Endothelial cell of umbilical vein (primary cell): Measurements from ENCODE around the gene RNLS. TPM values are rescaled to one million over a fixed set of nuclear protein-coding genes. Genes with fewer than 3 reads are reported as not detected.
A peak's percentile ranks its signal among the peaks of the same experiment; 100 is the strongest.

Experiments
- BruUV-seq: library from RNA; stranded (reverse); fragments of 400-500 nt; replicated peaks from 2 replicates; lab custom pipeline; 2021; lab: Mats Ljungman, UMichigan
- CTCF ChIA-PET: fragments of 300-600, 350-600 bp; sonication (Branson Sonifier 250); formaldehyde crosslinking; loops from one replicate; lab custom pipeline; 2021; ENCODE audit warnings: antibody characterized with exemption, inconsistent platforms; lab: Charles Lee
- POLR2A ChIA-PET: fragments of 300-600, 350-600 bp; sonication (Branson Sonifier 250); formaldehyde crosslinking; loops from one replicate; lab custom pipeline; 2021; ENCODE audit warnings: antibody characterized with exemption, inconsistent platforms; lab: Charles Lee
- DNase-seq: peaks from one replicate; pipeline ENCODE4 v3.0.0-alpha.2; 2011; ENCODE audit warnings: low read depth, low spot score
- FAIRE-seq: peaks from 2 replicates; lab custom pipeline; 2011; peaks lifted over from hg19 to GRCh38; lab: Jason Lieb, UNC
- H2AFZ ChIP-seq: 2 replicates; pipeline ENCODE4 v1.6.0; 2012; ENCODE audit warnings: low read depth, low read length, control low read depth, inconsistent platforms
- H3K27ac ChIP-seq: 2 replicates; pipeline ENCODE4 v1.5.1; 2011; ENCODE audit warnings: low read depth, mild to moderate bottlenecking, control low read depth, low read length, moderate library complexity; ENCODE audit not compliant: insufficient read depth
- H3K27me3 ChIP-seq, 2 experiments: 2 replicates each; pipeline versions ENCODE4 v1.6.0 to v1.6.1; 2011; ENCODE audit warnings: low read length in 2 of 2, mixed read lengths in 1 of 2; ENCODE audit not compliant: control insufficient read depth in 2 of 2, insufficient read depth in 2 of 2
- H3K36me3 ChIP-seq, 2 experiments: 2 replicates in 1 of 2; 3 replicates in 1 of 2; pipeline ENCODE4 v1.5.1; 2011; ENCODE audit warnings: low read length in 2 of 2, mild to moderate bottlenecking in 1 of 2, moderate library complexity in 1 of 2; ENCODE audit not compliant: control insufficient read depth in 2 of 2, insufficient read depth in 2 of 2; ENCODE audit errors: extremely low read depth in 1 of 2
- H3K4me1 ChIP-seq: 3 replicates; pipeline ENCODE4 v1.5.1; 2011; ENCODE audit warnings: mild to moderate bottlenecking, low read length; ENCODE audit not compliant: control insufficient read depth, insufficient read depth; ENCODE audit errors: extremely low read depth
- H3K4me2 ChIP-seq: 2 replicates; pipeline ENCODE4 v1.6.1; 2011; ENCODE audit warnings: low read length, control low read depth, mixed read lengths; ENCODE audit not compliant: insufficient read depth
- H3K4me3 ChIP-seq, 3 experiments: fragments of 200-600 bp in 1 of 3; sonication (generic), shearing (Covaris generic) in 1 of 3; replicated peaks in 1 of 3; 2 replicates each; pipeline ENCODE4 v1.5.1; 2011 to 2016; ENCODE audit warnings: control low read depth in 3 of 3, low read length in 3 of 3, mild to moderate bottlenecking in 2 of 3, inconsistent platforms in 1 of 3, low read depth in 1 of 3, moderate library complexity in 1 of 3; ENCODE audit not compliant: insufficient read depth in 1 of 3
- H3K79me2 ChIP-seq: 2 replicates; pipeline ENCODE4 v1.6.0; 2012; ENCODE audit warnings: low read length, inconsistent platforms; ENCODE audit not compliant: control insufficient read depth, insufficient read depth
- H3K9ac ChIP-seq: replicated peaks from 2 replicates; pipeline ENCODE3; 2011; ENCODE audit warnings: low read length, control low read depth; ENCODE audit not compliant: insufficient read depth; ENCODE audit errors: extremely low read depth
- H3K9me1 ChIP-seq: replicated peaks from 3 replicates; pipeline ENCODE4 v1.6.0; 2011; ENCODE audit warnings: mild to moderate bottlenecking, low read length; ENCODE audit not compliant: control insufficient read depth, insufficient read depth; ENCODE audit errors: extremely low read depth
- H3K9me3 ChIP-seq: replicated peaks from 2 replicates; pipeline ENCODE4 v1.5.1; 2012; ENCODE audit warnings: low read length, inconsistent platforms; ENCODE audit not compliant: control insufficient read depth, insufficient read depth
- H4K20me1 ChIP-seq: replicated peaks from 2 replicates; pipeline ENCODE3; 2011; ENCODE audit warnings: mild to moderate bottlenecking, low read length; ENCODE audit not compliant: control insufficient read depth, insufficient read depth; ENCODE audit errors: extremely low read depth
- EZH2 ChIP-seq: IDR thresholded peaks from 2 replicates; pipeline ENCODE4 v1.6.1; 2012; ENCODE audit warnings: borderline replicate concordance, low read depth, mild to moderate bottlenecking, moderate library complexity, low read length, inconsistent platforms; ENCODE audit not compliant: severe bottlenecking
- FOS ChIP-seq: IDR thresholded peaks from 2 replicates; pipeline ENCODE4 v1.6.1; 2011; ENCODE audit warnings: mild to moderate bottlenecking, low read length, moderate library complexity, borderline replicate concordance; ENCODE audit not compliant: insufficient read depth
- GATA2 ChIP-seq: IDR thresholded peaks from 2 replicates; pipeline ENCODE4 v1.7.0; 2011; ENCODE audit warnings: low read depth, mild to moderate bottlenecking, moderate library complexity, mixed read lengths, low read length; ENCODE audit not compliant: insufficient read length, insufficient read depth
- JUN ChIP-seq: IDR thresholded peaks from 2 replicates; pipeline ENCODE4 v1.6.1; 2011; ENCODE audit warnings: borderline replicate concordance, low read depth; ENCODE audit not compliant: insufficient read length, insufficient read depth
- MYC ChIP-seq: IDR thresholded peaks from one replicate; pipeline ENCODE4 v1.6.1; 2011; ENCODE audit warnings: mild to moderate bottlenecking, low read depth, low read length
- POLR2A ChIP-seq: IDR thresholded peaks from 2 replicates; pipeline ENCODE4 v1.6.1; 2012; ENCODE audit warnings: low read depth, mild to moderate bottlenecking, control low read depth, low read length
- POLR2AphosphoS5 ChIP-seq: IDR thresholded peaks from 2 replicates; pipeline ENCODE4 v1.6.1; 2012; ENCODE audit warnings: low read depth, mild to moderate bottlenecking, control low read depth, low read length, moderate library complexity; ENCODE audit not compliant: insufficient read depth
- dilution Hi-C: fragments of 300-500 bp; cut with MboI; formaldehyde crosslinking; loops from one replicate; pipeline ENCODE4 v1.15.0; 2019; ENCODE audit warnings: low sequenced_read_pairs; ENCODE audit not compliant: extremely low pct_ligation_motif_present
- intact Hi-C: fragments of 100-400 bp; cut with micrococcal nuclease; formaldehyde crosslinking; loops from one replicate; pipeline ENCODE4 v1.10.0; 2022
- polyA plus RNA-seq, 4 experiments: library from polyadenylated mRNA; depleted of rRNA in 3 of 4; stranded (reverse) in 3 of 4; unstranded in 1 of 4; fragments of >200 nt; gene quantifications; 2 replicates each; pipeline versions ENCODE4 v1.2.1 to v1.2.3, GENCODE V29; 2011 to 2012; ENCODE audit warnings: missing spikeins in 1 of 4
- total RNA-seq: library from RNA; stranded (reverse); gene quantifications from 2 replicates; pipeline ENCODE4 v1.2.3, GENCODE V29; 2021
- TF ChIP-seq, protein P1 (sequence below): IDR thresholded peaks from 2 replicates; pipeline ENCODE4 v1.6.1; 2011; ENCODE audit not compliant: insufficient read depth, insufficient read length
- TF ChIP-seq, protein P2 (sequence below), 2 donors: IDR thresholded peaks; 1 replicate in 1 of 2; 2 replicates in 1 of 2; pipeline ENCODE4 v1.5.1; 2011; ENCODE audit warnings: low read length in 2 of 2, mild to moderate bottlenecking in 2 of 2, moderate library complexity in 2 of 2, control low read depth in 1 of 2, inconsistent platforms in 1 of 2, low read depth in 1 of 2; ENCODE audit not compliant: insufficient read depth in 1 of 2; ENCODE audit errors: extremely low read depth in 1 of 2

Gene RNLS
- total and polyA plus RNA-seq, 2 donors (not counting 3 experiments of a cell fraction or from before 2014, with no cell fraction given), result 2.5 to 4.6 TPM

DNA sequence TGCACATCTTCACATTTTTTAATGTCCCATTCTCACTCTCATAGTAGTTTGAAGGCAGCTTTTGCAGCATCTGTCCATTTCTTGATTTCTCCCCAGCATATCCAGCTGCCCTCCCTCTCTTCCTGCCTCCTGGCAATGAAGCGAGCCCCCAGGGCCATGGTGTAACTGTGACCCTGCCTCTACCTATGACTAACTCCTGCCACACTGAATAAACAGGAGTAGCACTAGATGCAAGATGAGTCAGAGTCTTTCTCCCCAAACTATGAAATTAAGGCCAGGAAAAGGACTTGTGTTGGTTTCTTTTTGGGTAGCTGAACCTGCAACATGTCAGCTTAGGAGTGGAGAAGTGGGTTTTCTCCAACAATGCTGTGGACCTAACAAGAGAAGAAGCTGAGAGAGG, 329.0 kb downstream of the RNLS start:
- H3K27me3 ChIP-seq, result no peaks in the 10 kb centered on the region
- peak; percentile 67 for FAIRE-seq
- DNase-seq, result peak; percentile 65

DNA sequence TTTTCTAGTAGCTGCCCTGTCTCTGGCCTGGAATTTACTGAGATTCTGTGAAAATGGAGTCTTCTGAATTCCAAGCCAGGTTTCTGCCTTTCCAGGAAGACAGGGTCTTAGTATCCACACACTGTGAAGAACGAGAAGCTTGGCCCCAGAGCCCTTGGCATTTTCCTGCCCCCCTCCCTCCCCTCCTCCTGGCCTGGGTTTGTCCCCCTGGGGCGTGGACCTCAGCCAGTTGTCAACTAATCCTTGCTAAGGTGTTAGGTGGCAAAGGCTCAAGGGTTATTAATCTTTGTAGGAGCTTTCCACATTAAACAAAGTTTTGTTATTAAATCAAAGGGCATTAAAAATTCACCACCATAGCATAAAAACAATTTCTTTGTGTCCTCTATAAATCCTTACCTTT, 329.5 kb downstream of the RNLS start:
- DNase-seq (no peak), FAIRE-seq (no peak)
- Histone ChIP-seq H2AFZ (no peak overlapping the region), H3K9ac (no peak overlapping the region), H3K79me2 (no peaks in the 10 kb centered on the region), H4K20me1 (no peaks in the 10 kb centered on the region), H3K9me1 (no peaks in the 10 kb centered on the region), H3K36me3 (no peaks in the 10 kb centered on the region), H3K4me2 (no peak overlapping the region), H3K27me3 (no peaks in the 10 kb centered on the region), H3K9me3 (no peaks in the 10 kb centered on the region), H3K4me1 (peaks cover 6% of the 10 kb centered on the region), H3K4me3 (no peak overlapping the region), H3K27ac (no peak overlapping the region)
- dilution Hi-C loops, result no loop called here
- TF ChIP-seq, protein P1, sequence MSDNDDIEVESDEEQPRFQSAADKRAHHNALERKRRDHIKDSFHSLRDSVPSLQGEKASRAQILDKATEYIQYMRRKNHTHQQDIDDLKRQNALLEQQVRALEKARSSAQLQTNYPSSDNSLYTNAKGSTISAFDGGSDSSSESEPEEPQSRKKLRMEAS, result no peak
- TF ChIP-seq FOS (no peak), POLR2A (no peak), GATA2 (no peak), JUN (no peak), POLR2AphosphoS5 (no peak), EZH2 (no peak), MYC (no peak)
- TF ChIP-seq, protein P2, sequence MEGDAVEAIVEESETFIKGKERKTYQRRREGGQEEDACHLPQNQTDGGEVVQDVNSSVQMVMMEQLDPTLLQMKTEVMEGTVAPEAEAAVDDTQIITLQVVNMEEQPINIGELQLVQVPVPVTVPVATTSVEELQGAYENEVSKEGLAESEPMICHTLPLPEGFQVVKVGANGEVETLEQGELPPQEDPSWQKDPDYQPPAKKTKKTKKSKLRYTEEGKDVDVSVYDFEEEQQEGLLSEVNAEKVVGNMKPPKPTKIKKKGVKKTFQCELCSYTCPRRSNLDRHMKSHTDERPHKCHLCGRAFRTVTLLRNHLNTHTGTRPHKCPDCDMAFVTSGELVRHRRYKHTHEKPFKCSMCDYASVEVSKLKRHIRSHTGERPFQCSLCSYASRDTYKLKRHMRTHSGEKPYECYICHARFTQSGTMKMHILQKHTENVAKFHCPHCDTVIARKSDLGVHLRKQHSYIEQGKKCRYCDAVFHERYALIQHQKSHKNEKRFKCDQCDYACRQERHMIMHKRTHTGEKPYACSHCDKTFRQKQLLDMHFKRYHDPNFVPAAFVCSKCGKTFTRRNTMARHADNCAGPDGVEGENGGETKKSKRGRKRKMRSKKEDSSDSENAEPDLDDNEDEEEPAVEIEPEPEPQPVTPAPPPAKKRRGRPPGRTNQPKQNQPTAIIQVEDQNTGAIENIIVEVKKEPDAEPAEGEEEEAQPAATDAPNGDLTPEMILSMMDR (IDR thresholded peaks at IDR 0.05; ENCODE audit: extremely low read depth in 1 of 2, insufficient read depth in 1 of 2, low read depth in 1 of 2, low read length in 2 of 2), result no peak
- BruUV-seq, result no TSS peak
- intact Hi-C loops, result no loop called here
- POLR2A ChIA-PET, result no interaction called here
- CTCF ChIA-PET, result interaction anchor here (1.4 kb wide), 1 partner anchor 136 kb away, joined by 5 read pairs; no protein-coding TSS in a partner anchor

More for the DNA sequence above, 329.0 kb downstream of the RNLS start:
- H3K9me1 ChIP-seq, result no peaks in the 10 kb centered on the region
- no peak overlapping the region for H3K4me2 ChIP-seq
- no peaks in the 10 kb centered on the region for H3K9me3 ChIP-seq
- POLR2A ChIA-PET, result no interaction called here
- H3K9ac ChIP-seq, result no peak overlapping the region
- H3K79me2 ChIP-seq, result no peaks in the 10 kb centered on the region
- no peak overlapping the region for H3K4me3 ChIP-seq
- CTCF ChIA-PET, result interaction anchor here (1.4 kb wide), 1 partner anchor 135 kb away, joined by 5 read pairs; no protein-coding TSS in a partner anchor
- BruUV-seq, result no TSS peak
- H3K4me1 ChIP-seq, result peaks cover 6% of the 10 kb centered on the region
- no peaks in the 10 kb centered on the region for H3K36me3 ChIP-seq
- no peak overlapping the region for H3K27ac ChIP-seq
- dilution Hi-C loops, result no loop called here
- no peak overlapping the region for H2AFZ ChIP-seq
- TF ChIP-seq, protein P2 (IDR thresholded peaks at IDR 0.05; ENCODE audit: extremely low read depth in 1 of 2, insufficient read depth in 1 of 2, low read depth in 1 of 2, low read length in 2 of 2), result no peak
- TF ChIP-seq FOS, result peak; percentile 89
- no peaks in the 10 kb centered on the region for H4K20me1 ChIP-seq
- intact Hi-C loops, result no loop called here
